Parathyroid adenoma (tissue), 2 donors: ENCODE results near the gene ENAH.

Experiments used
- H2AFZ ChIP-seq: fragments of 300-600 bp; sonication (generic); one replicate; pipeline ENCODE4 v1.7.0; 2017; ENCODE audit warnings: antibody characterized with exemption, mild to moderate bottlenecking
- H3K27ac ChIP-seq: fragments of 300-600 bp; sonication (generic); one replicate; pipeline ENCODE4 v1.7.0; 2017
- H3K27me3 ChIP-seq: fragments of 300-600 bp; sonication (generic); one replicate; pipeline ENCODE4 v1.7.0; 2017; ENCODE audit warnings: low read length; ENCODE audit not compliant: control insufficient read depth, insufficient read depth
- H3K36me3 ChIP-seq: fragments of 300-600 bp; sonication (generic); one replicate; pipeline ENCODE4 v1.7.0; 2017; ENCODE audit warnings: low read length; ENCODE audit not compliant: control insufficient read depth, insufficient read depth
- H3K4me1 ChIP-seq: fragments of 300-600 bp; sonication (generic); one replicate; pipeline ENCODE4 v1.7.0; 2017; ENCODE audit warnings: control low read depth
- H3K4me2 ChIP-seq: fragments of 300-600 bp; sonication (generic); one replicate; pipeline ENCODE4 v1.7.0; 2017; ENCODE audit warnings: low read length
- H3K4me3 ChIP-seq: fragments of 300-600 bp; sonication (generic); one replicate; pipeline ENCODE4 v1.7.0; 2017; ENCODE audit warnings: low read depth, low read length
- H3K79me2 ChIP-seq: fragments of 300-600 bp; sonication (generic); one replicate; pipeline ENCODE4 v1.7.0; 2017; ENCODE audit warnings: control low read depth
- H3K9ac ChIP-seq: fragments of 300-600 bp; sonication (generic); one replicate; pipeline ENCODE4 v1.7.0; 2017; ENCODE audit warnings: mild to moderate bottlenecking
- H3K9me3 ChIP-seq: fragments of 300-600 bp; sonication (generic); one replicate; pipeline ENCODE4 v1.7.0; 2017; ENCODE audit warnings: low read length; ENCODE audit not compliant: control insufficient read depth
- CTCF ChIP-seq: fragments of 300-600 bp; sonication (generic); IDR thresholded peaks from one replicate; pipeline ENCODE4 v1.7.0; 2017; ENCODE audit warnings: antibody characterized with exemption, mild to moderate bottlenecking
- donor health status: primary hyperparathyroidism.

The ENAH gene

DNA sequence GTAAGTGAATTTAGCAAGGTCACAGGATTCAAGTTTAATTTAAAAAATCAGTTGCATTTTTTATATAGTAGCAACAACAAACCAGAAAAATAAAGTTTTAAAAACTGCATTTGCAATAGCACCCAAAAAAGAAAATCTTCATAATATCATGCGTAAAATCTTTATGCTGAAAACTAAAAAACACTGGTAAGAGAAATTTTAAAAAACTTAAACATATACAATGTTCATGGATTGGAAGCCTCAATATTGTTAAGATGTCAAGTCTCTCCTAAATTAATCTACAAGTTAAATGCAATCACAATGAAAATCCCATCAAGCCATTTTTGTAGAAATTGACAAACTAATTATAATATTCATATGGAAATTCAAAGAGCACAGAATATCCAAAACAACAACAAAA lies 65.6 kb downstream of the ENAH start:
- H3K4me1 ChIP-seq = no peaks in the 10 kb centered on the region
- H3K36me3 ChIP-seq = no peaks in the 10 kb centered on the region
- no peak overlapping the region for H3K4me3 ChIP-seq
- no peaks in the 10 kb centered on the region for H3K27me3 ChIP-seq
- no peak for TF ChIP-seq CTCF
- no peak overlapping the region for H3K4me2 ChIP-seq
- H3K9me3 ChIP-seq = no peaks in the 10 kb centered on the region
- H3K79me2 ChIP-seq = peaks cover 6% of the 10 kb centered on the region
- H3K27ac ChIP-seq = no peak overlapping the region
- no peak overlapping the region for H2AFZ ChIP-seq
- H3K9ac ChIP-seq = no peak overlapping the region

GRCh38 chr1:225581186-225581585 lies 71.7 kb downstream of the ENAH start:
- H3K4me3 ChIP-seq = no peak overlapping the region
- TF ChIP-seq CTCF = no peak
- no peak overlapping the region for H3K27ac ChIP-seq
- no peaks in the 10 kb centered on the region for H3K9me3 ChIP-seq
- no peak overlapping the region for H3K9ac ChIP-seq
- no peaks in the 10 kb centered on the region for H3K4me1 ChIP-seq
- H3K36me3 ChIP-seq = no peaks in the 10 kb centered on the region
- H3K27me3 ChIP-seq = no peaks in the 10 kb centered on the region
- H2AFZ ChIP-seq = no peak overlapping the region
- no peak overlapping the region for H3K4me2 ChIP-seq
- peaks cover 3% of the 10 kb centered on the region for H3K79me2 ChIP-seq

DNA sequence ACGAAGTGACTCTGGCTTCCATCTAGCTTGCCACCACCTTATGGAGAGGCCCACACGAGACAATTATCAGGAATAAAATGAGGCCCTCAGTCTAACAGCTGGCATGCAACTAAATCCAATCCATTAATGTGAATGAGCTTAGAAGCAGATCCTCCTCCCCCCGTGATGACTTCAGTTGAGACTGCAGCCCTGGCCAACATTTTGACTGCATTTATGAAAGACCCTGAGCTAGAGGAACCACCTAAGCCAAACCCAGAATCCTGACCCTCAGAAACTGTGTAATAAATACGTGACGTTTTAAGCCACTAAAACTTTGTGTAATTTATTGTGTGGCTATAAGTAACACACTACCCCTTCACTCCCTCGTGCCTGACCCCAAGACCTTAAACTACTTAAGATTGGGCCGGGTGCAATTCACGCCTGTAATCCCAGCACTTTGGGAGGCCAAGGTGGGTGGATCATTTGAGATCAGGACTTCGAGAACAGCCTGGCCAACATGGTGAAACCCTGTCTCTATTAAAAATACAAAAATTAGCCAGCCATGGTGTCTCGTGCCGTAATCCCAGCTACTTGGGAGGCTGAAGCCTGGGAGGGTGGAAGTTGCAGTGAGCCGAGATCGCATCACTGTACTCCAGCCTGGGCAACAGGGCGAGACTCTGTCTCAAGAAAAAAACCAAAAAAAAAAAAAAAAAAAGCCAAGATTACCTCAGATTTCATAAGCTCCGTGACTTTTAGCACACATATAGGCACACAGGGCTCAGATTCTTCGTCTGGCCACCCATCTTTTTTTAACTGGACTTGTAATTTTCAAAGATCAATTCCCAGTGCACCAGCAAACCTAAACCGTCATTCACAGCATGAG lies 72.5 kb downstream of the ENAH start:
- H3K9ac ChIP-seq = no peak overlapping the region
- H3K4me1 ChIP-seq = no peaks in the 10 kb centered on the region
- no peak overlapping the region for H2AFZ ChIP-seq
- no peaks in the 10 kb centered on the region for H3K27me3 ChIP-seq
- no peaks in the 10 kb centered on the region for H3K36me3 ChIP-seq
- H3K9me3 ChIP-seq = no peaks in the 10 kb centered on the region
- H3K4me2 ChIP-seq = no peak overlapping the region
- H3K27ac ChIP-seq = no peak overlapping the region
- no peak for TF ChIP-seq CTCF
- no peak overlapping the region for H3K4me3 ChIP-seq
- H3K79me2 ChIP-seq = peaks cover 8% of the 10 kb centered on the region

DNA sequence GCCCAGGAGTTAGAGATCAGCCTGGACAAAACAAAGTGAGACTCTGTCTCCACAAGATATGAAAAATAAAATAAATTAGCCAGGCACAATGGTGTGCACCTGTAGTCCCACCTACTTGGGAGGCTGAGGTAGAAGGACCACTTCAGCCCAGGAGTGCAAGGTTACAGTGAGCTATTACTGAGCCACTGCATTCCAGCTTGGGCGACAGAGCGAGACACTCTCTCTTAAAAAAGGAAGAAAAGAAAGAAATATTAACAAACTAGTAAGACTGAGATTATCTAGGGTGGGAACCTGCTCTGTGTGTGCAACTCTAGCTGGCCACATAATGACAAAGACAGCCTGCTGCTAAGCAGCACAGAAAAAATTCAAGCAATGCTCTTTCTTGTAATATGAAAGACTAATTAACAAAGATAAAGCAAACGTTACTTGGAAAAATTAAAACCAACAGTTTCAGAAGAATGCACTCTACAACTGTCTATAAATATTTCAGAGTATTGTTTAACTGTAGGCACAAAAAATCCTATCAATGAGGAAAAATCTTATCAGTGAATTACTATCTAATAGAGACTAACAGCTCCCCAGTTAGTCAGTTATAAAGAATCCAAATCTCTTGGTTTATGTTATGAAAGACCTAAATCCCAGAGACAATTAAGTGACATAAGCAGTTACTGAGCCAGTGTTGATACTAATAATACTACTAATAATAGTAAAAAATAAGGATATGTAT lies 74.5 kb downstream of the ENAH start:
- no peak overlapping the region for H3K4me3 ChIP-seq
- no peaks in the 10 kb centered on the region for H3K36me3 ChIP-seq
- no peak for TF ChIP-seq CTCF
- no peaks in the 10 kb centered on the region for H3K27me3 ChIP-seq
- no peak overlapping the region for H3K9ac ChIP-seq
- peaks cover 9% of the 10 kb centered on the region for H3K79me2 ChIP-seq
- H3K4me1 ChIP-seq = no peaks in the 10 kb centered on the region
- no peak overlapping the region for H3K27ac ChIP-seq
- no peak overlapping the region for H2AFZ ChIP-seq
- no peak overlapping the region for H3K4me2 ChIP-seq
- no peaks in the 10 kb centered on the region for H3K9me3 ChIP-seq
